ENCODE measurements around the gene CYB561D1. TPM values are rescaled to one million over a fixed set of nuclear protein-coding genes. Genes with fewer than 3 reads are reported as not detected.

The CYB561D1 gene
- total and polyA plus RNA-seq, 2 of the 8 experiments (the other 6 are each of a cell fraction or from before 2014, with no cell fraction given) = 3.6 to 3.8 TPM

DNA sequence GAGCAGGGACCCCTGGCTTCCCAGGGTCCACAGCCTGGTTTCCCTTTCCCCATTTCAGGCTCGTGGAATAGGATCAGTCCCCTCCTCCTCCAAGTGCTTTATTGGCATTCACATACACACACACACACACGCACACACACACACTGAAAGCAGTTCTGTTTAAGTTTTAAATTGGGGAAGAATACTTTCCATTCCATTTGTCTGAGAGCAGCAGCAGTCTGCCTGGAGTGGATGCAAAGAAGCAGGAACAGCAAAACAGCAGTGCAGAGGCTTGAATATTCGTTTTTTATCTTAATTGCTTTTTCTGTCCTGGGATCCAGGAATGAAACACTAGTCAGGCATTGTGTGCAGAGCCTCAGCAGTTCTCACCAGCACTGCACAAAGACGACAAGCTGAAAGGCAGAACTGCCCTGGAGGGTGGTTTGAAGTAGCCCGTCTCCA, 7.1 kb downstream of the CYB561D1 start:
- Histone ChIP-seq H3K9me3 (ENCODE audit: insufficient read depth in 2 of 2, low read depth in 1 of 2, low read length in 1 of 2) (no peaks in the 10 kb centered on the region), H4K20me1 (replicated peaks in 1 of 2; ENCODE audit: control insufficient read depth in 1 of 2, insufficient read depth in 2 of 2, low read length in 2 of 2) (peaks cover 0 to 2% of the 10 kb centered on the region in 2 experiments), H4K5ac (ENCODE audit: insufficient read length, low read depth, low read length) (no peak overlapping the region), H2BK12ac (ENCODE audit: low read depth, low read length) (no peak overlapping the region), H3K23me2 (ENCODE audit: low read depth, low read length) (no peaks in the 10 kb centered on the region), H3K4me3 (ENCODE audit: extremely low read depth in 1 of 4, insufficient read depth in 2 of 4, low read depth in 3 of 4, low read length in 4 of 4) (no peak overlapping the region), H2BK20ac (ENCODE audit: low read length) (no peak overlapping the region), H4K8ac (ENCODE audit: extremely low read depth, insufficient read depth, low read length) (no peak overlapping the region), H3K79me1 (ENCODE audit: low read depth, low read length) (no peaks in the 10 kb centered on the region), H3K9ac (replicated peaks in 1 of 4; ENCODE audit: extremely low read depth in 1 of 4, low read depth in 3 of 4, low read length in 3 of 4) (no peak overlapping the region), H3K36me3 (ENCODE audit: control insufficient read depth in 2 of 4, insufficient read depth in 4 of 4, low read length in 3 of 4) (peaks cover 0 to 2% (median 0%) of the 10 kb centered on the region in 4 experiments; a peak in 2 of 8 replicates), H2BK120ac (replicated peaks; ENCODE audit: low read depth, low read length) (no peak overlapping the region), H3K4ac (replicated peaks; ENCODE audit: insufficient read length, low read depth, low read length) (no peak overlapping the region), H3K27me3 (replicated peaks in 1 of 4; ENCODE audit: control insufficient read depth in 3 of 4, extremely low read depth in 1 of 4, insufficient read depth in 3 of 4, low read length in 3 of 4) (no peaks in the 10 kb centered on the region), H3K27ac (ENCODE audit: low read depth, low read length) (no peak overlapping the region), H4K91ac (replicated peaks; ENCODE audit: insufficient read length, low read length) (no peak overlapping the region), H3K23ac (ENCODE audit: insufficient read length) (no peak overlapping the region), H3K18ac (ENCODE audit: extremely low read depth, low read length) (no peak overlapping the region), H2BK15ac (ENCODE audit: low read length) (no peak overlapping the region), H2AFZ (ENCODE audit: low read length) (no peak overlapping the region), H3K4me1 (replicated peaks in 1 of 4; ENCODE audit: control insufficient read depth in 3 of 4, insufficient read depth in 4 of 4, low read length in 3 of 4) (peaks cover 0 to 11% (median 5%) of the 10 kb centered on the region in 4 experiments; a peak in 5 of 7 replicates), H2BK5ac (ENCODE audit: low read depth, low read length) (no peak overlapping the region), H2AK5ac (ENCODE audit: low read depth, low read length) (no peak overlapping the region), H3K4me2 (ENCODE audit: insufficient read depth in 1 of 2, low read depth in 2 of 2, low read length in 2 of 2) (no peak overlapping the region), H3K14ac (ENCODE audit: insufficient read length) (no peak overlapping the region), H3K56ac (replicated peaks; ENCODE audit: insufficient read length, low read depth, low read length) (no peak overlapping the region), H3K79me2 (ENCODE audit: control insufficient read depth in 1 of 2, insufficient read depth in 2 of 2, low read length in 2 of 2) (no peaks in the 10 kb centered on the region)
- no peak for FAIRE-seq
- 79% methylated on average over 5 of the region's 5 CpGs; no CpG with 5 or more reads in 1 of the 2 experiments for WGBS, 2 experiments (ENCODE audit: extremely low coverage in 1 of 2, insufficient coverage in 1 of 2, insufficient read length in 1 of 2, insufficient replicate concordance in 2 of 2, low coverage in 1 of 2, low lambda C conversion rate in 2 of 2, missing lambda C conversion rate in 1 of 2)
- ChIA-PET POLR2A (ENCODE audit: partially characterized antibody) (interaction anchor here (2.1 to 2.5 kb wide), 2 partner anchors 9 to 30 kb away, joined by 7 read pairs; partner anchors contain the start of gene AMIGO1), CTCF (ENCODE audit: partially characterized antibody) (interaction anchor here (0.7 to 43.7 kb wide), 7 partner anchors 5 to 232 kb away, joined by 3 to 1755 read pairs (median 18); partner anchors contain the start of genes AMIGO1, ATXN7L2, CYB561D1 and GPR61)
- no peak for DNase-seq (ENCODE audit: low read depth in 1 of 2, low spot score in 2 of 2)
- TF ChIP-seq SIX5 (IDR thresholded peaks at IDR 0.05; ENCODE audit: low read depth, low read length) (no peak), RBBP5 (IDR thresholded peaks at IDR 0.05; ENCODE audit: borderline replicate concordance, low read depth, low read length) (no peak), YY1 (IDR thresholded peaks at IDR 0.05; ENCODE audit: low read depth, low read length) (no peak), CTCF (IDR thresholded peaks at IDR 0.05; ENCODE audit: control extremely low read depth in 1 of 3, insufficient read depth in 1 of 3, low read depth in 1 of 3, low read length in 3 of 3) (no peak), CTBP2 (IDR thresholded peaks at IDR 0.05; ENCODE audit: borderline replicate concordance, insufficient read depth, insufficient read length, low read length) (no peak), POLR2AphosphoS5 (IDR thresholded peaks at IDR 0.05; ENCODE audit: low read depth, low read length) (no peak), FOSL1 (IDR thresholded peaks at IDR 0.05; ENCODE audit: insufficient read depth, low read depth, low read length) (no peak), SP2 (IDR thresholded peaks at IDR 0.05; ENCODE audit: low read length) (no peak), E2F6 (IDR thresholded peaks at IDR 0.05) (no peak), RXRA (IDR thresholded peaks at IDR 0.05; ENCODE audit: insufficient read depth, low read depth, low read length) (no peak), ASH2L (IDR thresholded peaks at IDR 0.05; ENCODE audit: low read length) (no peak)

Data from H1 (cell line).